Right atrium auricular region (tissue), 2 donors: ENCODE measurements around the gene AFAP1L1. TPM values are rescaled to one million over a fixed set of nuclear protein-coding genes. Genes with fewer than 3 reads are reported as not detected.
A peak's percentile ranks its signal among the peaks of the same experiment; 100 is the strongest.

ENCODE experiments used
- DNase-seq: peaks from one replicate; pipeline ENCODE4 v3.0.0-alpha.2; 2019; ENCODE audit warnings: low spot score
- H3K27ac ChIP-seq, 2 donors: fragments of 200-600 bp; sonication (generic); 1 replicate in 1 of 2; 2 replicates in 1 of 2; pipeline ENCODE4 v1.5.1; 2016 to 2019
- H3K27me3 ChIP-seq, 2 donors: fragments of 200-600 bp; sonication (generic); one replicate each; pipeline versions ENCODE4 v1.5.1 to v1.6.0; 2017 to 2019
- H3K36me3 ChIP-seq: fragments of 200-600 bp; sonication (generic); one replicate; pipeline ENCODE4 v1.5.1; 2016
- H3K4me1 ChIP-seq, 2 donors: fragments of 200-600 bp; sonication (generic); one replicate each; pipeline versions ENCODE4 v1.5.1 to v1.6.0; 2017 to 2019
- H3K4me3 ChIP-seq, 2 donors: fragments of 200-600 bp; sonication (generic); 1 replicate in 1 of 2; 2 replicates in 1 of 2; pipeline ENCODE4 v1.5.1; 2017 to 2019; ENCODE audit warnings: mild to moderate bottlenecking in 1 of 2, moderate library complexity in 1 of 2
- H3K9me3 ChIP-seq, 2 donors: fragments of 200-600 bp; sonication (generic); one replicate each; pipeline ENCODE4 v1.5.1; 2019
- CTCF ChIP-seq, 2 donors: fragments of 200-600 bp; sonication (generic); IDR thresholded peaks; one replicate each; pipeline ENCODE4 v1.5.1; 2019; ENCODE audit warnings: antibody characterized with exemption in 2 of 2
- total RNA-seq, 2 donors: library from RNA; depleted of rRNA; stranded (reverse); fragments of >200 nt; gene quantifications; one replicate each; pipeline ENCODE4 v1.1.0, GENCODE V29; 2016

The AFAP1L1 gene
- total RNA-seq, 2 donors from 2014 or later = 45.6 to 48.9 TPM

GRCh38 chr5:149282966-149283332 lies 11.3 kb downstream of the AFAP1L1 start:
- no peak overlapping the region for H3K4me3 ChIP-seq
- no peak for DNase-seq
- peak overlapping the region; percentile 76 to 88 for H3K27ac ChIP-seq
- no peaks in the 10 kb centered on the region for H3K9me3 ChIP-seq
- H3K4me1 ChIP-seq = peaks cover 0 to 81% of the 10 kb centered on the region in 2 donors
- no peaks in the 10 kb centered on the region for H3K27me3 ChIP-seq
- no peaks in the 10 kb centered on the region for H3K36me3 ChIP-seq
- no peak for TF ChIP-seq CTCF (IDR thresholded peaks at IDR 0.05)

GRCh38 chr5:149283626-149284480 lies 12.2 kb downstream of the AFAP1L1 start:
- H3K4me1 ChIP-seq = peaks cover 0 to 79% of the 10 kb centered on the region in 2 donors
- no peak for TF ChIP-seq CTCF (IDR thresholded peaks at IDR 0.05)
- no peaks in the 10 kb centered on the region for H3K27me3 ChIP-seq
- H3K36me3 ChIP-seq = no peaks in the 10 kb centered on the region
- H3K9me3 ChIP-seq = no peaks in the 10 kb centered on the region
- no peak for DNase-seq
- no peak overlapping the region for H3K4me3 ChIP-seq
- H3K27ac ChIP-seq = peak overlapping the region; percentile 76 to 88

GRCh38 chr5:149284501-149284900 lies 12.8 kb downstream of the AFAP1L1 start:
- peak overlapping the region; percentile 76 to 88 for H3K27ac ChIP-seq
- no peaks in the 10 kb centered on the region for H3K9me3 ChIP-seq
- H3K4me1 ChIP-seq = peaks cover 0 to 79% of the 10 kb centered on the region in 2 donors
- no peaks in the 10 kb centered on the region for H3K27me3 ChIP-seq
- H3K4me3 ChIP-seq = no peak overlapping the region
- peak; percentile 79 for DNase-seq
- no peak for TF ChIP-seq CTCF (IDR thresholded peaks at IDR 0.05)
- no peaks in the 10 kb centered on the region for H3K36me3 ChIP-seq

GRCh38 chr5:149285153-149285552 lies 13.5 kb downstream of the AFAP1L1 start:
- peak overlapping the region; percentile 76 to 88 for H3K27ac ChIP-seq
- H3K27me3 ChIP-seq = no peaks in the 10 kb centered on the region
- H3K4me1 ChIP-seq = peaks cover 0 to 77% of the 10 kb centered on the region in 2 donors
- TF ChIP-seq CTCF (IDR thresholded peaks at IDR 0.05) = no peak
- DNase-seq = no peak
- no peak overlapping the region for H3K4me3 ChIP-seq
- no peaks in the 10 kb centered on the region for H3K36me3 ChIP-seq
- H3K9me3 ChIP-seq = no peaks in the 10 kb centered on the region

GRCh38 chr5:149288436-149288835 lies 16.8 kb downstream of the AFAP1L1 start:
- no peak for DNase-seq
- Histone ChIP-seq H3K36me3 (no peaks in the 10 kb centered on the region), H3K4me3 (no peak overlapping the region), H3K9me3 (no peaks in the 10 kb centered on the region), H3K27me3 (no peaks in the 10 kb centered on the region), H3K27ac (peak overlapping the region; percentile 73 to 91), H3K4me1 (peaks cover 0 to 61% of the 10 kb centered on the region in 2 donors)
- no peak for TF ChIP-seq CTCF (IDR thresholded peaks at IDR 0.05)
